Coronary artery (tissue), 2 donors: ENCODE data around the gene FBXL19.
A peak's percentile ranks its signal among the peaks of the same experiment; 100 is the strongest.

Source experiments
- DNase-seq: peaks from one replicate; pipeline ENCODE4 v3.0.0-alpha.2; 2017; ENCODE audit warnings: low spot score
- H3K27ac ChIP-seq, 2 donors: fragments of 200-600 bp; sonication (generic); one replicate each; pipeline ENCODE4 v1.5.1; 2016 to 2019
- H3K4me3 ChIP-seq: fragments of 200-600 bp; sonication (generic); 2 replicates; pipeline ENCODE4 v1.5.1; 2016; ENCODE audit warnings: mild to moderate bottlenecking, moderate library complexity
- TF ChIP-seq, protein P1 (sequence below): fragments of 200-600 bp; sonication (generic); IDR thresholded peaks from one replicate; pipeline ENCODE4 v1.5.1; 2019; ENCODE audit warnings: antibody characterized with exemption

FBXL19 gene

DNA sequence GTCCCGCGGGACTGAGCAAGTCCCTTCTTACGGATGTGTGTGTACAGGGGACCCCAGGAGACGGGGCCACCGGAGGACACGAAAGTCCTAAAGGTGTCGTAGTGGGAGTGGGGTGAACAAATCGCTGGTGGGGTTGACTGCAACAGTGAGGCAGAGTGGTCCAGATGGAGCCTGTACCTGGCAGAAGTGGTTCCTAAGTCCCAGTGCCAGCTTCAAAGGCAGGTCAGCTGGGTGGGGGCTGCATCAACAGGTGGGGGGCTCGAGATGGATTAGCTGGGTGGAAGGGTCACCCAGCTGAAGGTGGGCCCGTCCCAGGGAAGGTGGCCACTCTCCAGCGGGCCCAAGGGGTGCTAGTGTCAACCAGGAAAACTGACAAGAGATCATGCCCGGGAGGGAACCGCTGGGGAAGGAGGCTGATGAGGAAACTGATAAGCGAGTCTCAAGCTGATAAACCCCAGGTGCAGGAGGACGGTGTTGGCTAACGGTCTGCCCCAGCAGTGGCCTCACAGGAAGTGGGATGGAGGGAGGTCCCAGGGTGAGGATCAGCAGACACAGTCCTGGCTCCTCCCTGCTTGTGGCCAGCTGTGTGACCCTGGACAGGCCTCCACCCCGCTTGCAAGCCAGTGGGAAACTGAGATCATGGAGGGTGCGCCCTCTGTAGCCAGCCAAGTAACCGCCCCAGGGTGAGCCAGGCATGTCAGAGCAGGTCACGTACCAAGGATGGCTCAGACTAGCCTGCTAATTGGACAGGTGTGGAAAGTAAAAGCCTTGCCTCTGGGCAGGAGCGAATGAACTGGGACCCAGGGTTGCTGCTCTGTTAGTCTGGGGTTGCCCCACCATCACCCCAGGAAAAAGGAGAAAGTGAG is 26.5 kb downstream of the FBXL19 start:
- Histone ChIP-seq H3K4me3 (peak overlapping the region; percentile 91), H3K27ac (peak overlapping the region; percentile 90 to 94)
- peak; percentile 93 for DNase-seq
- TF ChIP-seq, protein P1, sequence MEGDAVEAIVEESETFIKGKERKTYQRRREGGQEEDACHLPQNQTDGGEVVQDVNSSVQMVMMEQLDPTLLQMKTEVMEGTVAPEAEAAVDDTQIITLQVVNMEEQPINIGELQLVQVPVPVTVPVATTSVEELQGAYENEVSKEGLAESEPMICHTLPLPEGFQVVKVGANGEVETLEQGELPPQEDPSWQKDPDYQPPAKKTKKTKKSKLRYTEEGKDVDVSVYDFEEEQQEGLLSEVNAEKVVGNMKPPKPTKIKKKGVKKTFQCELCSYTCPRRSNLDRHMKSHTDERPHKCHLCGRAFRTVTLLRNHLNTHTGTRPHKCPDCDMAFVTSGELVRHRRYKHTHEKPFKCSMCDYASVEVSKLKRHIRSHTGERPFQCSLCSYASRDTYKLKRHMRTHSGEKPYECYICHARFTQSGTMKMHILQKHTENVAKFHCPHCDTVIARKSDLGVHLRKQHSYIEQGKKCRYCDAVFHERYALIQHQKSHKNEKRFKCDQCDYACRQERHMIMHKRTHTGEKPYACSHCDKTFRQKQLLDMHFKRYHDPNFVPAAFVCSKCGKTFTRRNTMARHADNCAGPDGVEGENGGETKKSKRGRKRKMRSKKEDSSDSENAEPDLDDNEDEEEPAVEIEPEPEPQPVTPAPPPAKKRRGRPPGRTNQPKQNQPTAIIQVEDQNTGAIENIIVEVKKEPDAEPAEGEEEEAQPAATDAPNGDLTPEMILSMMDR = no peak

DNA sequence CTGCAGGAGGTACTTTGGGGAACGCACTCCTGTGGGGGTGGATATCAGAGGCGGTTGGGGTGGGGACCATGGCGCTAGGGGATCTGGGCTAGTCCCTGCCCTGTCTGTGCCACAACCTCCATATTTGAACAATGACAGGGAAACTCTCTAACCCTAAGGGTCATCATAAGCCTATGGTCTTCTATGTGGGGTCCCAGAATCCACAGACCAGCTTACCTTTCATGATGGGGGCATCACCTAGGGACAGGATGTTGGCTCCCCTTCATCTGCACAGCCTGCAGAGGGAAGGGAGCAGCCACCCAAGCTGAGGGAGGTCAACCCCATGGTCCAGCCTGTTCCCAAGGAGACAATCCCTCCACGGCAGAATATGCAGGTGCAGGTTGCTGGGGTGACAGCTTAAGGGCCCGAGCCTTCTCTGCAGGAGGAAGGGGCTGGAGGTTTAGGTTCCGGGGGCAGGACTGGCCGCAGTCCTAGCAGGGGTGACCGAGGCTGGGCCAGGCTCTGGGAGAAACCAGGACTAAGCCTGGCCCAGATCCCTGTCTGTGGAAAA is 27.2 kb downstream of the FBXL19 start:
- no peak for DNase-seq
- TF ChIP-seq, protein P1 = no peak
- H3K4me3 ChIP-seq = peak overlapping the region; percentile 91
- peak overlapping the region; percentile 90 to 94 for H3K27ac ChIP-seq

DNA sequence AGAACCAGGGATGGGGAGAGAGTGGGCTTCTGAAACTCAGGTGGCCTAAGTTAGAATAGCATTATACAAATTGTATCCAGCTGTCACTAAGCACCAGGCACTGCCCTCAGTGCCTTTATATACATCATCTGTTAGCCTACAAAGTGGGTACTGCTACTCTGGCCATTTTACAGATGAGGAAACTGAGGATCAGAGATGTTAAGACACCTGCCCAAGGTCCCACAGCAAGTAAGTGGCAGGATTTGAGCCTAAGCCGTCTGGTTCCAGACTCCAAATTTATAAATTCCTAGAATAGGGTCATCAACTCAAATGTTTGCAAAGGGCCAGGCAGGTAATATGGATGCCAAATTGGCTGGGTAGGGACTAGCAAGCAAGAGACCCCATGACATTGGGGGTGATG is 27.8 kb downstream of the FBXL19 start:
- TF ChIP-seq, protein P1 = no peak
- Histone ChIP-seq H3K4me3 (no peak overlapping the region), H3K27ac (peak overlapping the region; percentile 90 to 94)
- no peak for DNase-seq

DNA sequence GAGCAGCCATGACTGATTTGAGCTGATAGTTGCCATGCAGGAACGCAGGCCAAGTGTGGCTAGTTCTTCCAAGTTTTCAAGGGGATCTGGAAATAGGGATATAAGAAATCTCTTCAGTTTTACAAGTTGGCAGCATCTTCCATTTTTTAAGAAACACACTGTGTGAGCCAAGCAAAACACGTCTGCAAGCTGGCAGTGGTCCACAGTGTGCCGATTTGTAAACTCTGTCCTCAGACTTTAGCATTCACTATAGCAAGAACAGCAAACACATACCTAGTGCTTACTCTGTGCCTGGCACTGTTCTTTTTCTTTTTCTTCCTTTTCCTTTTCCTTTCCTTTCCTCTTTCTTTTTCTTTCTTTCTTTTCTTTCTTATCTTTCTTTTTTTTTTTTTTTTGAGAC is 28.4 kb downstream of the FBXL19 start:
- peak; percentile 89 for DNase-seq
- TF ChIP-seq, protein P1 = no peak
- peak overlapping the region; percentile 90 to 94 for H3K27ac ChIP-seq
- no peak overlapping the region for H3K4me3 ChIP-seq

DNA sequence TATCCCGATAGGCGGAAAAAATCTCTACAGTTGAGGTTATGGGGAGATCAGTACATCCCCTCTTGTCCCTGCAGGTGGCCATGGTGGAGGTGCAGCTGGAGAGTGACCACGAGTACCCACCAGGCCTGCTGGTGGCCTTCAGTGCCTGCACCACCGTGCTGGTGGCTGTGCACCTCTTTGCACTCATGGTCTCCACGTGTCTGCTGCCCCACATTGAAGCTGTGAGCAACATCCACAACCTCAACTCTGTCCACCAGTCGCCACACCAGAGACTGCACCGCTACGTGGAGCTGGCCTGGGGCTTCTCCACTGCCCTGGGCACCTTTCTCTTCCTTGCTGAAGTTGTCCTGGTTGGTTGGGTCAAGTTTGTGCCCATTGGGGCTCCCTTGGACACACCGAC is 29.7 kb downstream of the FBXL19 start:
- DNase-seq = no peak
- Histone ChIP-seq H3K27ac (peak overlapping the region in 1 of 2 donors; percentile 46), H3K4me3 (no peak overlapping the region)
- TF ChIP-seq, protein P1 = no peak

DNA sequence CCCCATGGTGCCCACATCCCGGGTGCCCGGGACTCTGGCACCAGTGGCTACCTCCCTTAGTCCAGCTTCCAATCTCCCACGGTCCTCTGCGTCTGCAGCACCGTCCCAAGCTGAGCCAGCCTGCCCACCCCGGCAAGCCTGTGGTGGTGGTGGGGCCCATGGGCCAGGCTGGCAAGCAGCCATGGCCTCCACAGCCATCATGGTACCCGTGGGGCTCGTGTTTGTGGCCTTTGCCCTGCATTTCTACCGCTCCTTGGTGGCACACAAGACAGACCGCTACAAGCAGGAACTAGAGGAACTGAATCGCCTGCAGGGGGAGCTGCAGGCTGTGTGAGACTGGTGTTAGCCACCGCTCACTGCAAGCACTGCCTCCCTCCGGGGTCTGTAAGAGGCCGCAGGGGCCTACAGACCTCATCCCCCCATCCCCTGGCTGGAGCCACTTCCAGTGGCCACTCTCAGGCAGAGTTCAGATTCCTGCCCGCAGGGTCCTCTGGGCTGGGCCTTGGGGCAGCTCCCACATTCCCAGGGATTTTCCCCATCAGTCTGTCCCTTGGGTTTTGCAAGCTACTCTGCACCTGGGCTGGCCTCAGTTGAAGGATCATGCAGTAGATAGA is 30.2 kb downstream of the FBXL19 start:
- Histone ChIP-seq H3K4me3 (no peak overlapping the region), H3K27ac (peak overlapping the region in 1 of 2 donors; percentile 46)
- no peak for DNase-seq
- TF ChIP-seq, protein P1 = peak; percentile 56
